ENCODE results near the gene THBD. TPM values are rescaled to one million over a fixed set of nuclear protein-coding genes. Genes with fewer than 3 reads are reported as not detected.

THBD gene
- total RNA-seq, 4 donors from 2014 or later = 12.0 to 77.4 (median 39.5) TPM

DNA sequence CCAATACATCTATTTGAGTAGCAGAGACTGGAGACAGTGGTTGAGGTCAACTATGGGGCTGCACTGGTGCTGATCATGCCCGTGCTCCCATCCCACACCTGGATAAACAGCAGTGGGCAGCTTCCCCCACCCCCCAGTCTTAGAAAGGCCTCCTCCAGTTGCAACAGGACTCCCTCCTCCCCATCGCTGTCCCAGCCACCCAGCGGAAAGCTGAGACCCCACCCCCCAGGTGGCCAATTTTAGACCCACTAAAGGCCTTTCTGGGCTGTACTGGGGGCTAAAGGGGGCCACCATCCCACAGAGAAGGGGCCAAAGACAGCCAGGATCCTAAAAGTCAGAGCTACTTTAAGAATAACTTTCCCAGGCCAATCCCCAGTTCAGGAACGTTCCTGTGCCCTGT lies 15.6 kb downstream of the THBD start:
- no peak for ATAC-seq
- TF ChIP-seq POLR2A (IDR thresholded peaks at IDR 0.05) = no peak
- no peak for TF ChIP-seq POLR2AphosphoS5 (IDR thresholded peaks at IDR 0.05)
- TF ChIP-seq EP300 (IDR thresholded peaks at IDR 0.05) = no peak
- TF ChIP-seq, protein P1, sequence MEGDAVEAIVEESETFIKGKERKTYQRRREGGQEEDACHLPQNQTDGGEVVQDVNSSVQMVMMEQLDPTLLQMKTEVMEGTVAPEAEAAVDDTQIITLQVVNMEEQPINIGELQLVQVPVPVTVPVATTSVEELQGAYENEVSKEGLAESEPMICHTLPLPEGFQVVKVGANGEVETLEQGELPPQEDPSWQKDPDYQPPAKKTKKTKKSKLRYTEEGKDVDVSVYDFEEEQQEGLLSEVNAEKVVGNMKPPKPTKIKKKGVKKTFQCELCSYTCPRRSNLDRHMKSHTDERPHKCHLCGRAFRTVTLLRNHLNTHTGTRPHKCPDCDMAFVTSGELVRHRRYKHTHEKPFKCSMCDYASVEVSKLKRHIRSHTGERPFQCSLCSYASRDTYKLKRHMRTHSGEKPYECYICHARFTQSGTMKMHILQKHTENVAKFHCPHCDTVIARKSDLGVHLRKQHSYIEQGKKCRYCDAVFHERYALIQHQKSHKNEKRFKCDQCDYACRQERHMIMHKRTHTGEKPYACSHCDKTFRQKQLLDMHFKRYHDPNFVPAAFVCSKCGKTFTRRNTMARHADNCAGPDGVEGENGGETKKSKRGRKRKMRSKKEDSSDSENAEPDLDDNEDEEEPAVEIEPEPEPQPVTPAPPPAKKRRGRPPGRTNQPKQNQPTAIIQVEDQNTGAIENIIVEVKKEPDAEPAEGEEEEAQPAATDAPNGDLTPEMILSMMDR (IDR thresholded peaks at IDR 0.05) = no peak
- Histone ChIP-seq H3K4me1 (peaks cover 0 to 10% (median 0%) of the 10 kb centered on the region in 3 donors), H3K9me3 (no peaks in the 10 kb centered on the region), H3K36me3 (no peaks in the 10 kb centered on the region), H3K4me3 (no peak overlapping the region), H3K27ac (no peak overlapping the region), H3K27me3 (peaks cover 48% of the 10 kb centered on the region)
- WGBS, 2 donors (ENCODE audit: low coverage in 1 of 2) = no CpG with 5 or more reads among the region's 4 CpGs

DNA sequence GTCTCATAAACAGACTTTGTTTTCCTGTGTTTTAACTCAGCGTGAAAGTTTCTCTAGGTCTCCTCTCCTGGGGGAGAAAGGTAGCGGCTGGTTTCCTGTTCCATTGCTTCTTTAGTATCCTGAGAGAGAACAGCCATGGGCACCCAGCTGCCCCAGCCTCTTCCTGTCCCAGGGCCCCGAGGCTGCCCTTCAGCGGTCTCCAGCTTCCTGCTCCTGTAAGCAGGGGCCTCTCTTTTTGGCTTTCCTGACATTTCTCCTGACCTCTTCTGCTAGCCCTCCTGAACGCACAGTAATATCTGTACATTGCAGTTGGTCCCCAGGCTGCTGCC lies 16.8 kb downstream of the THBD start:
- peaks cover 0 to 10% (median 0%) of the 10 kb centered on the region in 3 donors for H3K4me1 ChIP-seq
- H3K36me3 ChIP-seq = no peaks in the 10 kb centered on the region
- 69% methylated on average over 2 to 4 of the region's 5 CpGs for WGBS, 2 donors (ENCODE audit: low coverage in 1 of 2)
- H3K4me3 ChIP-seq = no peak overlapping the region
- peaks cover 40% of the 10 kb centered on the region for H3K27me3 ChIP-seq
- no peaks in the 10 kb centered on the region for H3K9me3 ChIP-seq
- H3K27ac ChIP-seq = no peak overlapping the region
- no peak for ATAC-seq
- TF ChIP-seq POLR2A (IDR thresholded peaks at IDR 0.05) (no peak), EP300 (IDR thresholded peaks at IDR 0.05) (no peak)
- TF ChIP-seq, protein P1 (IDR thresholded peaks at IDR 0.05) = no peak

DNA sequence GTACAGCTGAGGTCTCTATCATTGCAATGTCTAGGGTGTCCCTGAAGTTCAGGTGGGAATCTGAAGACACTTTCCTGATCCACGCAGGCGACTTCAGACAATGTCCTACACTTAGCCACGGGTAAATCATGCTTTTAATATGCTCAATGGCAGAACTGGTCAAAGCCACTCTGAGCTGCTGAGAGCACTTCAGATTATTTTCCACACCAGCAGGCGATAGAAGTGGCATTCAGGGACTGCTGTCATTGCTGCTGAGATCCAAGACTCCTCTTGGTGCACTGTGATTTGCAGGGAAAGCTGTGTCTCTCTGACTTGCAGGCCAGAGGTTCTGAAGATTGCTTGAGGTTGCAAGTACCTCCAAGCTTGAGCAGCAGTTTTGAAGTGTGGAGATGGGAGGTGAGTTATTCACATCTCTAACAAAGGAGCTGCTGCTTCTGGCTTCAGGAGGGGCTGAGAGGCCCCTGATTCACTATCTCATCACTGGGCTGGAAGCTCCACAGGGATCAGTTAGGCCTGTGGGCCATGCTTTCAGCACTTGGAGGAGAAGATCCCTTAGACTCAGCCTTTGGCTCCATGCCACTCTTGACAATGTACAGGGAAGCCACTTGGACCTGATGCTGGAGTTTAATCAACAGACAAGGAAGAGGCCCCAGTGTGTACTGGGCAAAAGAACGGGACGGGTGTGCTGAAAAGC lies 17.3 kb downstream of the THBD start:
- peaks cover 38% of the 10 kb centered on the region for H3K27me3 ChIP-seq
- WGBS, 2 donors (ENCODE audit: low coverage in 1 of 2) = 86 to 92% methylated on average over 5 to 6 of the region's 6 CpGs
- TF ChIP-seq POLR2AphosphoS5 (IDR thresholded peaks at IDR 0.05) (no peak), POLR2A (IDR thresholded peaks at IDR 0.05) (no peak), EP300 (IDR thresholded peaks at IDR 0.05) (no peak)
- TF ChIP-seq, protein P1 (IDR thresholded peaks at IDR 0.05) = no peak
- peaks cover 0 to 10% (median 0%) of the 10 kb centered on the region in 3 donors for H3K4me1 ChIP-seq
- no peaks in the 10 kb centered on the region for H3K36me3 ChIP-seq
- no peak overlapping the region for H3K4me3 ChIP-seq
- no peaks in the 10 kb centered on the region for H3K9me3 ChIP-seq
- ATAC-seq = no peak
- H3K27ac ChIP-seq = no peak overlapping the region

DNA sequence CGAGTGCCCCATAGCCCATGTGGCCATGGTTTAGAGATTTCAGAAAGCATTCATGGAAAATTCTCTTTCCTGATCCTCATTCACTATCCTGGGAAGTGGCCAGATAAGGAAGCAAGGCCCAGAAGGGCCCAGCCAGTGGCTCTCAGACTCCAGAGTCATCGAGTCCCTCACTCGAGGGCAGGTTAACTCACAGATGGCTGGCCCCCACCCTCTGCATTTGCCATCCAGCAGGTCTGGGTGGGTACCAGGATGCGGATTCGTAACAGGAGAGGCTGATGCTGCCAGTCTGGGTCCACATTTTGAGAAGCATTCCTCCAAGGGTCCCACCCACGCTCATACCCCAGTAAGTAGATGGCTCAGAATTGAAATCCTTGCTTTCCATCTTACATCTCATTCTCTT lies 18.1 kb downstream of the THBD start:
- TF ChIP-seq, protein P1 (IDR thresholded peaks at IDR 0.05) = no peak
- TF ChIP-seq POLR2AphosphoS5 (IDR thresholded peaks at IDR 0.05) (no peak), POLR2A (IDR thresholded peaks at IDR 0.05) (no peak), EP300 (IDR thresholded peaks at IDR 0.05) (no peak)
- Histone ChIP-seq H3K27ac (no peak overlapping the region), H3K4me3 (no peak overlapping the region), H3K36me3 (no peaks in the 10 kb centered on the region), H3K9me3 (no peaks in the 10 kb centered on the region), H3K4me1 (peaks cover 0 to 10% (median 0%) of the 10 kb centered on the region in 3 donors), H3K27me3 (peaks cover 29% of the 10 kb centered on the region)
- 76 to 94% methylated on average over 1 to 2 of the region's 6 CpGs for WGBS, 2 donors (ENCODE audit: low coverage in 1 of 2)
- ATAC-seq = no peak

DNA sequence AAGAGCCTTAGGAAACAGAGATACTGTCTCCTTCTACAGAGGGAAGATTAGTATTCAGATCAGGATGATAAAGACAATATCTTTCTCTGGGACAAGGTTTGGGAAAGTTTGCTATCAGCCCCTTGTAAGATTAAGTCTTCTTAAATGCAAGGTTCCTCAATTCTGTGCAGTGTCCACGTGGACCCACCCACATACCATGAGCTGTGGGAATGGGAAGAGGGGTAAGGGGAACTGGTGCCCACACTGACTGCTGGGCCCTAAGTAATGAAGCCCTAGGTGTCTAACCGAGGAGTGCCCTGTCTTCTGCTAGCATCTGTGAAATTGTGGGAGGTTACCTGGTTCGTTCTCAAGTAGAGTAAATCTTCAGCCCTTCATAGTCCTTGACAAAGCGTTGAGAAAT lies 20.1 kb downstream of the THBD start:
- ATAC-seq = no peak
- Histone ChIP-seq H3K4me1 (no peaks in the 10 kb centered on the region), H3K27me3 (peaks cover 9% of the 10 kb centered on the region), H3K27ac (no peak overlapping the region), H3K36me3 (no peaks in the 10 kb centered on the region), H3K9me3 (no peaks in the 10 kb centered on the region), H3K4me3 (no peak overlapping the region)
- 81 to 93% methylated on average over 3 to 4 of the region's 4 CpGs for WGBS, 2 donors (ENCODE audit: low coverage in 1 of 2)
- TF ChIP-seq, protein P1 (IDR thresholded peaks at IDR 0.05) = no peak
- TF ChIP-seq POLR2A (IDR thresholded peaks at IDR 0.05) (no peak), EP300 (IDR thresholded peaks at IDR 0.05) (no peak), POLR2AphosphoS5 (IDR thresholded peaks at IDR 0.05) (no peak)
